Measurements from ENCODE around the gene IRX4. TPM values are rescaled to one million over a fixed set of nuclear protein-coding genes. Genes with fewer than 3 reads are reported as not detected.

IRX4 gene
- polyA plus RNA-seq, 1 donor, result 0.48 TPM

DNA sequence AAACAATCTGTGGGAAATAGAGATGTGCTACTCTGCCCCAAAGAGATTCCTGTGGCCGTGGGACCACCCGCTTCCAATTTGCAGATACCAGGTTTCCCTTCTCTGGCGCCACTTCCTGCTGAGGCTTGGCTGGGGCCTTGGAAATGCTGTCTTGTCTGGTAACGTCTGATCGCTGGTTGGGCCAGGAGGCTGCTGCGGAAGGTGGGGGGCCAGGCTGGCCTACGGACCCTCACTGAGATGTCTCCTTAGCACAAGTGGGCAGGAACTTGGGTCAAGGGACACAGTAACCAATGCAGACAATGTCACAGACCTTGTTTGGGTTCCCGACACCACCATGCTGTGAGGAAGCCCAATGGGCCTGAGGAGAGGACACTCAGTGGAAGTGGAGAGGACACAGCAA is 31.7 kb upstream of the IRX4 start:
- no peak for DNase-seq

DNA sequence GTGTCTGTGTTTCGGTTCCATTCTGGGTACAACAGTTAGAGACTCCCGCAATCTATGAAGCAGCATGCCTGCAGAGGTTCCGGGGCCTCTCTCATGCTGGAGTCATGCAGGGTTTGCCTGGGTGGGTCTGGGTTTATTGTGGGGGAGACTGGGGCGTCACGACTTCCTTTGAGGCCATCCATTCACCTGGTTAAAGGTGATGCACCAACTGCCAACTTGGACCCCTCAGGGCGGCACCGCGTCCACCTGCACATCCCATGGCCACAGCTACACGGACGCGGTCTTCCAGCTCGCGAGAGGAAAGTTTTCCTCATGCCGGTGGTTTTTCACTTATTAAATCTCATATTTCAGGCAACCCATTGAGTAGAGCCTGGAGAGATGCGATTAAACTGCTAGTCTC is 30.9 kb upstream of the IRX4 start:
- no peak for DNase-seq

DNA sequence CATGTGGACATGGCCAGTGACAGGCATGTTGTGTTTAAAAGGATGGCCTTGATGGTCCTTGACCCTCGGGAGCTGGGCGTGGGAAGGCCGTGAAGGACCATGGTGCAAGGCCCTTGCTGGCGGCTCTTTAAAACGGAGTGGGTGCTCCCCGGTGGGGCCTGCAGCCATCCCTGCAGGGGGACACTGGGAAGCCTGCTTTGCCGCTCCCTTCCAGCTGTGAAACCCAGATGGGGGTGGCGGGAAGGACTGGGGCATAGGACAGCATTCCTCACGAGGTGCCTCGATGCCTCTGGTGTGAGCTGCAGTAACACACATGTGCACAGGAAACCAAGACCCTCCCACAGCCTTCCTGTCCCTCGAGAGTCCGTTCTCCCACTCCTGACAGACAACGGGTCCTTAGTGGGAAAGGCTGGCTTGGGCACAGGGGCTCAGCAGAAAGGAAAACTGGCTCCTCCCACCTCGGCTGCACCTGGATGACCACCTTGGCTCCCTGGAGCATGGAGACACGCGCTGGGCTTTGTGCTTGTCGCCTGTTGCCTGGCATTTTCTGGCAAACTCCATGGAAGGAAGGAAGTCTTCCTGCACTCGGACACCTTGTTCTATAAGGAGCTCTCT is 30.3 kb upstream of the IRX4 start:
- DNase-seq, result no peak

DNA sequence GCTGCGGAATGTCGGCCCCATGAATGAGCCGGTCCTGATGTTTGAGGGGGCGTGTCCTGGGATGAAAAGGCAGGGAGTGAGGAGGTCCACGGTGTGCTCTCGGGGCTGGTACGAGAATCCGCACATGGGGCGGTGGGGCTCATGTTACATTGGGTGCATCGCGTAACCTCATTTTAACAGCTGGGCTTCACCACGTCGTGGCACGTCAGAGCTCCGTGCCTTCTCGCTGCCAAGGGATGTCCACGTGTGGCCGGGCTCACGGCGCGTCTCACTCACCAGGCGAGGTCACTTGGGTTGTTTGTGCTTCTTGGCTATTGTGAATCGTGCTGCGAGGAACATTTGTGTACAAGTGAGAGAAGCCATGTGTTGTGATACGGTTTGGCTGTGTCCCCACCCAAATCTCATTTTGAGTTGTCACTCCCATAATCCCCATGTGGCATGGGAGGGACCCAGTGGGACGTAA is 29.1 kb upstream of the IRX4 start:
- no peak for DNase-seq

DNA sequence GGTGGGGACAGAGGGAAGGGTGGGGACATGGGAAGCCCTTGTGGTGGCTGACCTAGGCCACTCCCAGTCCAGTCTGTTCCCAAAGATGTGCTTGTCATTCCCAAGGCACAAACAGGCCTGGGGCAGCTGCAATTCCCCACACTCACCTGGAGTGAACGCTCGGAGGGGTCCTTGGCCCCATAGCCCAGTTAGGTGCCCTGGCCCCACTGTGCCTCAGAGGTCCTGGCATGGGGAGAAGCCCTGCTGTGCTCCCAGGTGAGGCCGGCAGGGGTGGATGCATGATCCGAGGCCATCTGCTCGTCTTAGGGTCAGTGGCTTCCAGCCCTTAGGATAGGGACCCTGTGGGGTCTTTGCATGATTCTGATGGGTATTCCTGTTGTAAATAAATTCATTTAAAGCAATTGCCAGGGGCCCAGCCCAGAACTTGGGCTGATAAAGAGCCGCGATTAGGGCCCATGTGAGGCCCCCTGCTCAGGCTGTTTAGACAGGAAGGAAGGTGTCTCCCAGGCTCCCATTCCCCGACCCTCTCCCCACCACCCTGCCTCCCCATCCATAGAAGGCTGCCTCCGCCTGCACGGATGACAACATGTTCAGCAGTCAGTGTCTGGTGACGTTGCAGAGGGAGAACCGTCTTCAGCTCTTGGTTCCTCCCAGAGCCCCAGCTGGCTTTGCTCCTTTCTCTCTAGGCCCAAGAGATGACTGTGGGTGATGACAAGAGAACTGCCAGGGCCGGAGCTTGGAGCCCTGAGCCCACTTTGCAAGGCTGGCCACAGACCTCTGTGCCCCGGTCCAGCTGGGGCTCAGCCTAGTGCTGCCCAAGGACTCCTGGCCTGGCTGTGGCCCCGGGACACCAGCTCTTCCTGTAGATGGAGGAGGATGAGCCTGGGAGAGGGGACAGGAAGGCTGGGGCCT is 28.4 kb upstream of the IRX4 start:
- no peak for DNase-seq

DNA sequence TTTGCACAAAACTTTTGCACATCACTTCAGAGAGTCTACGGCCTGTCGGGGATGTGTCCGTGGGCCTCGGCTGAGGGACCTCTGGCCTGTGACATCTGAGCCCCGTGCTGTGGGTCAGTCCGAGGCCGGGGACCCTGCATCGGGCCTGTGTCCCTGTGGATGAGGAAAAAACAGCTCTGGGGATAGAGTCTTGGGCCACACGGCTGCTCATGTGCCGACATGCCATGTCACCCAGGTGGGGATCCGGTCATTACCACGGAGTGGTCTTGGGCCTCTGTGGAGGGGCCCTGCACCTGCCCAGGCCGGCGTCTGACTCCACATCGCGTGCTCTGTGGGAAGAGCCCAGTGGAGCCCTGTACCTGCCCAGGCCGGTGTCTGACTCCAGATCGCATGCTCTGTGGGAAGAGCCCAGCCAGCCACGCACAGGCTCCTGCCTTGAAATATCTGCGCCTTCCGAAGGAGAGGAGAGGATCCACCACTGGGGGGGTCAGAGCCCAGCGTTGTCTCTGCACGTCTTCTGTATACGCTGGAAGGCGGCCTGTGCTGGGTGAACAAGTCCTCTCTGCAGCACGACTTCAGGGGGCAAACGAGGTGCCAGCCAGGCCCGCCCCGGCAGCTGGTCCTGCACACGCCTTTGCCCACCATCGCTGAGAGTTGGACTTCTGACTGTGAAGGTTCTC is 27.5 kb upstream of the IRX4 start:
- DNase-seq, result no peak

DNA sequence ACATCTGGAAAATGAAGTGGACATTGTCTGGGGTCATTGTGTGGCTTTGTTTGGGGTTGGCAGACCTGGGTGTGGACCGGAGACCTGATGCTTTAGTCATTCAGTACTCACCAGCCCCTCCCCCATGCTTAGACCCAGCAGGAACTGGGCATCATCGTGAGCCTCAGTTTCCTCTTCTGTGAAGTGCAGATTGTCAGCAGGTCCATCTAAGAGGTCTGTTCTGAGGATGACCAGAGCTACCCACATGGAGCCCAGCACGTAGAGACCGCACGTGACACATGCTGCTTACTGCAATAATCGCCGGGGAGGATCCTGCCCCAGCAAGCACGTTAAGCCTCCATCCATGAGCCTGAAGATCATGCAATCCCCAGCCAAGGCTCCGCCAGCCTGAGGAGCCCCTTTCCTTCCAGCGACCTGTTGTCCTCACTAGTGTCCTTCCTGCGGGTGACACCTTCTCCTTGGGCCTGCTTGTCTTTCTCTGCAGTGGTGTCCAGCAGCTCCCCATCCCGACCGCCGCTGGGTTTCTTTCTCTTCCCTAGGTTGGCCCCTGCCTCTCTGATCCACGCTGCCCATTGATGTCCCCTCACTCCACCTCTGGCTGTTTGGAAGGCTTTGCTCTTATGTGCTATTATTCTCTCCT is 26.7 kb upstream of the IRX4 start:
- no peak for DNase-seq

DNA sequence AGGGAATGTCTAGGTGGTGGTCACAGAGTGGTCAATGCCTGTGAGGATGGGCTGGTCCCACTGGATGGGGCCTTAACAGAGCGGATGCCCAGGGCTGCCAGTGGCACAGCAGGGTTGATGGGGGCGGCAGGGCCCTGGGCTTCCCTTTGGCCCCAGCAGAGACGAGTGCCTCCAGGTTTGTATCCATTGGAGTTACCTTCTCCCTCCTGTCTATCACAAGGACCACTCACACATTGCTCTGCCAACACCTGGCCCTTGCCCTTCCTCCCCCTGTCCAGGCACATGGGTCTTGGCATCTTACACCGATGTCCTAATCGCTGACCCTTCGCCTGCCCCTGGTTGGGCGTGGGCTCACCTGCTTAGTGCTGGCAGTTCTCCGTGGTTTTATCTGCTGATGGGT is 26.2 kb upstream of the IRX4 start:
- no peak for DNase-seq

DNA sequence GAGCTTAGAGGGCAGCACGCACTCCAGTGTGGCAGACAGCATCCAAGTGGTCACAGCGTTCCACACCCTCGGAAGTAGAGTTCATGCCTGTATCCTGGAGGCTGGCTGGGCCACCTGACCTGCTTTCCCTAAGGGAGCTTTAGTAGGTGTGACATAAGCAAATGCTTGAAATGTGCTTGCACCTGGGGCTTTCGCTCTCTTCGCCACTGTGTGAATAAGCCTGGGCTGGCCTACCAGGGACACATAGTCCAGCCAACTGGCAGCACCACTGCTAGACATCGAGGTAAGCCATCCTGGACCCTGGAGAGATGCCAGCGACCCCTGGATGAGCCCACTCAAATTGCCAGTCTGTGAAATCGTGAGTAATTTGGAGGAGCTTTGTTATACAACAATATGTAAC is 24.9 kb upstream of the IRX4 start:
- DNase-seq, result no peak

DNA sequence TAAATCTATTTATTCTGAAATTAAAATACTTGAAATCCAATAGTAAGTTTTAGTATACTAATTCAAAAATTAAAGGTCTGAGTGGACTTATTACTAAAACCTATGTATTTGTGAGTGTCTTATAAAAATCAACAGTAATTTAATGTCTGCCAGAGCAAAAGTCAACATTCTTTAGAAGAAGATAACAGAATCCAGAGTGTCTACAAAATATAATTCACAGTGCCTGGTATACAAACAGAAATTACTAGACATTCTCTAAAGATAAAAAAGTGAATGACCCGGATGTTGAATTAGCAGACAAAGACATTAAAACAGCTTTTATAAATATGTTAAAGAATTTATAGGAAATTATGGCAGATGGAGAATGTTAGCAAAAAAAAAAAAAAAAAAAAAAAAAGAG is 22.4 kb upstream of the IRX4 start:
- DNase-seq, result no peak

DNA sequence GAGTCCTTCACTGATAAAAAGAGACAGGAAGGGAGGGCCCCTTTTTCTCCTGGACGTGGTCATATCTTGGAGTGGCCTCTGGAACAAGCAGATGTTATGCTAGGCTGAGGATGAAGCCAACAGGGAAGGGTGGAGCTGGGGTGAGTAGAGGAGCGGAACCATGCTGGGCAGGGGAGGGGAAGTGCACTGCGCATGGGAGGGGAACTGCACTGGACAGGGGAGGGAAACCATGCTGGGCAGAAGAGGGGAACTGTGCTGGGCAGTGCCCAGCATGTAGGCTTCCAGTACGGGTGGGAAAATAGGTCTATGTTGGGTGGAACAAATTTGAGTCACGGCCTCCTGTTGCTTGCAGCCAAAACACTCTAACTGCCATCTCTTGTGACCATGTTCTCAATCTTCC is 19.3 kb upstream of the IRX4 start:
- DNase-seq, result no peak

DNA sequence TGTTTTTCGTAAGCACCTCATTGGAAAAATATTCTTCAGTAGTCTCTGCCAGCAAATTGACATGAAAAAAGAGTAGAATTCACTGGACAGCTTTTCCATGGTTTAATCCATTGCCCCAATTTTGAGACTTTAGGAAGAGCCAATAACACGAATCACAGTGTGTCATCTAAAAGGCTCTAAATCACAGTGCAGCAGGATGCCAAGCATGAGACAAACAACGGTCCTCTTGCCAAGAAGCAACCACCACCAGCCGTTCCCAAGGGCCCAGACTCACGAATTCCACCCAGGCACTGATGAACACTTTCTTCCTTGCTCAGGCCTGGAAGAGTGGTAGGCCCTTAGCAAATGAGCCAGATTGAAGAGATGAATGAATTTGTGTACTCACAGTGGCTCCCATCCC is 18.3 kb upstream of the IRX4 start:
- no peak for DNase-seq

DNA sequence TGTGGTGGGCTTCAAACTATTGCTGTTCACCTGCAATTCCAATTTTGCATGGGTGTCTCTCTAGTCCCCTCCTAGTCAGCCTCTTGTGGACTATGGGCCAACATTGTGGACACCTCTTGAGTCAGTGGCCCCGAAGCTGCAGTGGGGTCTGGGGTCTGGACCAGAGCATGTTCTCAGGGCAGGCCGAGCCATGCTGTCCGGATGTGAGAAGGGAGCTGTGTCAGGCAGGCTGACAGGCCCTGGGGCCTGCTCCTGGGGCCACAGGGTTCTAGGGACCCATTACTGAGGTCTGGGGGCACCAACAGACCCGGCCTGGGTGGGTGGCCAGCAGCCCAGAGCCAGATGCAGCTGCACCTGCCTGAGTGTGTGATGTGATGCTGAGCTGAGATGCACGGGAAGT is 16.5 kb upstream of the IRX4 start:
- DNase-seq, result no peak

DNA sequence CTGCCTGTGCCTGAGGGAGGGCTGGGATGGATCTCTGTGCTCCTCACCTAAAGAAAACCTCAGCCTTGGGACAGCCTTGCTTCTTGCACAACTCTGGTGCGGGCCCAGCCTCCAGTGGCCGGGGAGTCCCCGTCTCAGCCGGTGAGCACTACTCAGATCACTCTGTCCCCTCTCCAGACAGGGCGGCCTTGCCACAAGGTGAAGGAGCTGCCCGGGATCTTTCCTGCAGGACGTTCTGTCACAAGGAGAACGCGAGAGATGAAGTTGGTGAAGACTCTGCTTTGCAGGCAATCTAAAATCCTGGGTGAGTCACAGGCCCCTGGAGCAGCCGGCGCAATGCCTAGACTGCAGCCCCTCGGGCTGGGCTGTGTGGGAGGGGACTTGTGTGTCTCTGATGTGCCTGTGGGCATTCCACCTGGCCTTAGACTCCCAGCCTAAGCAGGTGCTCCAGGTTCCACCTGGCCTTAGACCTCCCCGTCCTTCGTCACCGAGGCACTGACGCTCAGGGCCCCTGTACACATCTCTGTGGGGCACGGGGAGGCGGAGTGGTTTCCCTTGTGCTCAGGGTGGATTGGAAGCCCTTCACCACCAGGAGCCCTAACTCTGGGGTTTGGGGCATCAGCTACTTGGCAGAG is 15.2 kb upstream of the IRX4 start:
- no peak for DNase-seq

DNA sequence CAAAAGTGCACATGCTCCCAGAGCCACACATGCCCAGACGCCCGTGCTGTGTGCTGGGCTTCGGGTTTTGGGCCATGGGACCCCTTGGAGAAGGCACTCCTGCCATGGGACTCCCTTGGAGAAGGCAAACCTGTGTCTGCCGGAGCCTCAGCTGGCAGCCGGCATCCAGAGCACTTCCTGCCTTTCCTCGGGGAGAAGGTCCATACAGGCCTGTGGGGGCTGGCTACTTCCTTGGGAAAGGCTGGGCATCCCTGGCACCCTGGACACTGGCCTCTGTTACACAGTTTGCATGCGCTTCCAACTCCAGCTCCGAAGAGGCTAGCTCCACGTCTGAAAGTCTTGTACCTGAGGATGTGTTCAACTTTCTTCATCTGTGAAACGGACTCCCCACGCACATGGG is 14.7 kb upstream of the IRX4 start:
- DNase-seq, result no peak

DNA sequence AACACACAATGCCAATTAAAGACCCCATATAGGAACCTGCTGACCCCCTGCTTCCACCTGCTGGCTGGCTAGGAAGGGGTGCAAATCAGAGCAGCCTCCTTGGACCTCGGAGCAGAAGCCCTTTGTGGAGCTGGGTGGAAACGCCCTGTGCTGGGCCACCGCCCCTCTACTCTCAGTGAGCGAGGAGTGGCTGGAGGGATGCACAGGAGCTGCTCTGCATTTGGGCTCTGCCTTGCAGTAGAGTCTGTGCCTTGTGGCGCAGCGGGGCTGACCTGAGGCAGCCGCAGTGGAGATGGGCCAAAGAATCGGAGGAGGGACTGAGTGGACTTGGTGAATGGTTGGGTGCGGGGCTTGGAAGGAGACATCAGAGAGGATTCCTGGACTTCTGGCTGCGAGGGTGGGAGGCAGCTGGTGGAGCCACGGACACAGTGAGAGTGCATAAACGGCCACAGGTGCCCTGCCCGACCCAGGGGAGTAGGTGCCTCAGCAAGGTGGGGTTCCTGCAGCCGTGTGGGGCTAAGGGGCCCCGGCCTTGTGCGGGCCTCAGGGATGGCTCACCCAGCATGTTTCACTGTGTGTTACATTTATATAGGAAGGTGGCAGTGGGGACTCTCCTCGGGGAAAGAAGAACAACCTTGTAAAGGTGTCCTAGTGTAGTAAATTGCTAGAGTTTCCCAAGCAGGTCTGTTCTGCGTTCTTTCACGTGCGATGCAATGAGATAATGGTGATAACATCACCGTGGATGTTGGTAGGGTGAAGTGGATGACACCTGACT is 14.1 kb upstream of the IRX4 start:
- no peak for DNase-seq

DNA sequence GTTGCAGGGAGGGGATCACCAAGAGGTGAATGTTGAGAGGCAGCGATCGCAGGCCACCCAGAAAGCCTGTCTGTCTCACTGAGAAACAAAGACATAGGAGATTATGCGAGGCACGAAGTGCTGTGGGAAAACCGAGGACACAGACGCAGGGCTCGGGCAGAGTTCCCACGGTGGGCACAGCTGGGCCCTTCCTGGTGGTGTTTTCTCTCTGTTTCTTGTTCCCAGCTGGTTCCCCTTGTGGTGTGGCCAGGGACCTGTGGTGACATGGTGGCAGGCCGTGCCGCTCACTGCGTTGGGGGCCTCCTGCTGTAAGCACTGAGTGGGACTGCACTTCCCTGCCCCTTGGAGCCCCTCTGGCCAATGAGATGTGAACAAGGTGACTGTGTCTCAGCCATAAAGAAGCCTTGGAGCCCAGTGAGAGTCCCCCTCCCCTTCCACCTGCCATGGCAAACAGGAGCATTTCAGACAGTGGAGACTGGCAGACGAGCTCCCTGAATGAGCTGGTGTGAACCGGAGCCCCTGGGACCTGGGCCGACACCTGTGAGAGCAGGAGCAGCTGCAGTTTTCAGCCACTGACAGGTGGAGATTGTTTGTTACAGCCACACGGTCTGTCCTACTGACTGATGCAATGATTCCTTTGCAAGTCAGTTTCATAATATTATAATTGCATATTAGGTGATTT is 13.2 kb upstream of the IRX4 start:
- no peak for DNase-seq

DNA sequence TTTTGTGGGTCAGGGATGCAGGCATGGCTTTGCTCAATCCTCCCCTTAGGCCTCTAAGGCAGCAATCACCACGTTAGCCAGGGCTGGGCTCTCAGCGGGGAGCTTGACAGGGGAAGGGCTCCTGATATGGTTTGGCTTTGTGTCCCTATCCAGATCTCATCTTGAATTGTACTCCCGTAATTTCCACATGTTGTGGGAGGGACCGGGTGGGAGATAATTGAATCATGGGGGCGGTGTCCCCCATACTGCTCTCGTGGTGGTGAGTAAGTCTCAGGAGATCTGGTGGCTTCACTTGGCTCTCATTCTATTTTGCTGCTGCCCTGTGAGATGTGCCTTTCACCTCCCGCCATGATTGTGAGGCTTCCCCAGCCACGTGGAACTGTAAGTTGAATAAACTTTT is 11.5 kb upstream of the IRX4 start:
- no peak for DNase-seq

DNA sequence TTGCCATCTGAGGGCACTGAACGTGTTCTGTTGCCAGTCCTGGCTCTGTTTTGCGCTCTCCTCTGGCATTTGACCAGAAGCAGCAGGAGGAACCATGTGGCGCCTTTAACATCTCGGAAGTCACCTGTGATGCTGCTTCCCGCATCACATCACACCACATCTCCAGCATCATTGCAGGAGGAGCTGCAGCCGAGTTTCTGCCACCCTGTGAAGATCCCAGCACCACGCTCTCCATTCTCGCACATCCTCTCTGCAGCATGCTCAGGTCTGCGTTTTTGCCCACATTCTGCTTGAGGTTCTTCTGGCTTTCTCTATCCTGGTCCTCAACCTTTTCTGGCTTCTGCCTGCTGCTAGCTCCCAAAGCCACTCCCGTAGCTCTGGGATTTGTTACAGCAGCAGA is 11.0 kb upstream of the IRX4 start:
- DNase-seq, result no peak

DNA sequence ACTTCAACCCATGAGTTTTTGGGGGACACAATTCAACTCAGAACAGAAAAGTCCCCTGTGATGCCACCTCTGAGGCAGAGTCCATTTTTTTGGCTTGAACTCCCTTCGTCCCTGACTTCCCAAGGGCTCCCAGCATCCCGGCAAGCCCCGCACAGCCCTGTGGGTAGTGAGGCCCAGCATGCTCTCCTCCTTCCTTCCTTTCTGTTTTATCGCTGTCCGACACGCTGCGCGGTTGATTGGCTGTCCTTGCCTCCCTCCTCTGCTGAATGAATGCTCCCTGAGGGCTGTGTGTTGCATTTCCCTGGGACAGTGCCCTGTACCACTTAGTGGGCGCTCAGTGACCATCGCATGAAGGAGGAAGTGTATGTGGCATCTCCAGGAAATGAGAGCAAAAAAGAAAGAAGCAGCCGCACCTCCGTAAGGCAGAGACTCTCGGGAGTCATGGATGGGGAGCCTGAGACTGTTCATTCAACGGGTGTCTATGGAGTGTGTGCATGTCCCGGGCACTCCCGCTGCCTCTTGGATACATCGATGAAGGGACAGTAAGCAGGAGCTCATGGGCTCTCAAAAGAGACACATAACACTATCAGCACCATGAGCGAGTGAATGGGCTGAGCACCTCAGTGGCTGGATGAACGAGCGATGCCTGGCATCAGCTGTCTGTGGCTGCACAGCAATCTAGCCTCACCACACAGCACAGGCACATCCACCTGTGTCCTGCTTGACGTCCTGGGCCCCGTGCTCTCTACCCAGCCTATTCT is 10.1 kb upstream of the IRX4 start:
- no peak for DNase-seq
